Hindlimb muscle (tissue), 1 donor: ENCODE data around the gene RHOF. TPM values are rescaled to one million over a fixed set of nuclear protein-coding genes. Genes with fewer than 3 reads are reported as not detected.
"Not testable (repeated sequence)": the region's sequence is repeated elsewhere in the genome, so short reads cannot be mapped to it uniquely, and the experiment has no call there.

ENCODE experiments used
- DNase-seq: peaks from one replicate; pipeline ENCODE4 v3.0.0-alpha.2; 2013
- polyA plus RNA-seq: library from polyadenylated mRNA; unstranded; fragments of 120-200 nt; gene quantifications from one replicate; pipeline ENCODE4 v1.2.1, GENCODE V29; 2013; ENCODE audit not compliant: insufficient read length

Gene RHOF
- polyA plus RNA-seq, 1 donor, result 3.7 TPM

- DNase-seq, result no peak
Measured at GRCh38 chr12:121773011-121773777, 20.3 kb downstream of the RHOF start.

DNA sequence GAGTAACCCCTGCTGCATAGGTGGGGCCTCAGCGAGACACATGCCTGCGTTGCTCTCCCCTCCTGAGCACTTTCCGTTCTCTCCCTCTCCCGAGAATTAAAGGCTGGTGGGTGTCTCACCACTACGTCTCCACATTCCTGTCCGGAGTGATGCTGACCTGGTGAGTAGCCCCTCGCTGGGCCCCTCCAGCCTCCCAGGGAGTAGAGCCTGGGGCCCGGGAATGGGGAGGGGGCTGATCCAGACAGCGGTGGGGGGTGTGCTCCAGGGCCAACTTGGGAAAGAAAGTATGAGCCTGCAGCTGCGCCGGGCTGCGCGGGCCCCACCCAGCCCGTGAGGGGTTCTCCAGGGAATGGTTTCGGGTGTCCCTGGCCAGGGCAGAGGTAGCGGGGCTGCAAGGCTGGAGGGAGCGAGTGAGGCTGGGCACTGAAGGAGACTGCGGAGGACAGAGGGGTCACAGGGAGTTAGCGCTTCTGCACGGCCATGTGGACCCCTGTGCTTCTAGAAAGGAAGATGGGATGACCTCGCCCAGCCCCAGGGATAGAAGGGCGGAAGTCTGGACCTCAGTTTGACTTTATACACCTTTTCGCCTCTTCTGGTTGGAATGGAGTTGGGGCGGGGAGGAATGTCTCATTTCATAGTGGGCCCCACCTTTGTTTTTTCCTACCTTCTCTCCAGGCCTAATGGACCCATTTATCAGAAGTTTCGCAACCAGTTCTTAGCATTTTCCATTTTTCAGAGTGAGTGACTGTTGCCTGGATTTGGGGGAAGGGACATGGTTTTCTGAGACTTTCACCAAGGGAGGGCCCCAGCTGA, 22.5 kb downstream of the RHOF start:
- DNase-seq, result no peak

DNA sequence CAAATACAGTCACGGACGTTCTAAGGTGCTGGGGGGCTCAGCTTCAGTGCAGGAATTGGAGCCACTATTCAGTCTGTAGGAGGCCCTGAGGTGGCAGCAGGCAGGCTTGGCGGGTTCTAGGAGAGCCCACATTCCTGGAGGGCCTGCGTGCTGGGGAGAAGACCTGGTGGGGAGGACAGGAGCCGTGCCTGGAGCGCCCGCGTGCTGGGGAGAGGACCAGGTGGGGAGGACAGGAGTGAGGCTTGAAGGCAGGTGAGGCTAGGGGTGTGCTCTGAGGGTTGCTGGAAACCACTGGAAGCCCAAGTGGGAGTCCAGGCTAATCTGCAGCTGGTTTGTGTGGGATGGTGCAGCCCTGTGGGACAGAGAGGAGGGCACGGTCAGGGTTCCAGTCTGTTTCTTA, 23.1 kb downstream of the RHOF start:
- no peak for DNase-seq

DNA sequence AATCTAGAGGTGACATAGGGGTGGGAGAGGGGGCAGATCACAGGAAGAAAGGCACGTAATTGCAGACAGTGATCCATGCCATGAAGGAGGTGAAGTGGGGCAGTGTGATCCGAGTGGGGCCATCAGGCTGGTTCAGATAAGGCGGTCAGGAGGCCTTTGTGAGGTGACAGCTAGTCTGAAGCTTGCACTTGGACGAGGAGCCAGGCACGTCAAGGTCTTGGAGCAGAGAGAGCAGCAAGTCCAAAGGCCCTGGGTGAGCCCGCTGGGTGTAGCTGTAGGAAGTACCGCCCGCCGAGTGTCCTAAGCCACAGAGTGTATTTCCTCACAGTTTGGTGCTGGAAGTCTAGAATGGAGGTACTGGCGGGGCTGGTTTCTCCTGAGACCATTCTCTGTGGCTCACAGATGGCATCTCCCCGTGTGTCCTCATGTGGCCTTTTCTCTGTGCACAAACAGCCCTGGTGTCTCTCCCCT, 23.6 kb downstream of the RHOF start:
- DNase-seq, result no peak

DNA sequence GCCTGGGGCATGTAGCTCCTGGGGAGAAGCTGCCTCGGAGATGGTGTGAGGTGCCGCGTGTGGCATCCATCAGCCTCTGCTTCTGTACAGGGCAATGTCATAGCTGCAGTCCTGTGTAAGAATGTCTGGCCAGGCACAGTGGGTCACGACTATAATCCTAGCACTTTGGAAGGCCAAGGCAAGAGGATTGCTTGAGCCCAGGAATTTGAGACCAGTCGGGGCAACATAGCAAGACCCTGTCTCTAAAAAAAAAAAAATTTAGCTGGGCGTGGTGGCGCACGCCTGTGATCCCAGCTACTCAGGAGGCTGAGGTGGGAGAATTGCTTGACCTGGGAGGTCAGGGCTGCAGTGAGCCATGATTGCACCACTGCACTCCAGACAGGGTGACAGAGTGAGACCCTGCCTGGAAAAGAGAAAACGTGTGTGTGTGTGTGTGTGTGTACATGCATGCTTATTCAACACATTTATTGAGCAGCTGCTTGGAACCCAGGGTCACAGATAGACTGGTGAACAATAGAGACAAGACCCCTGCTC, 24.1 kb downstream of the RHOF start:
- DNase-seq, result no peak

- no peak for DNase-seq
Measured at GRCh38 chr12:121767525-121768016, 25.9 kb downstream of the RHOF start.

DNA sequence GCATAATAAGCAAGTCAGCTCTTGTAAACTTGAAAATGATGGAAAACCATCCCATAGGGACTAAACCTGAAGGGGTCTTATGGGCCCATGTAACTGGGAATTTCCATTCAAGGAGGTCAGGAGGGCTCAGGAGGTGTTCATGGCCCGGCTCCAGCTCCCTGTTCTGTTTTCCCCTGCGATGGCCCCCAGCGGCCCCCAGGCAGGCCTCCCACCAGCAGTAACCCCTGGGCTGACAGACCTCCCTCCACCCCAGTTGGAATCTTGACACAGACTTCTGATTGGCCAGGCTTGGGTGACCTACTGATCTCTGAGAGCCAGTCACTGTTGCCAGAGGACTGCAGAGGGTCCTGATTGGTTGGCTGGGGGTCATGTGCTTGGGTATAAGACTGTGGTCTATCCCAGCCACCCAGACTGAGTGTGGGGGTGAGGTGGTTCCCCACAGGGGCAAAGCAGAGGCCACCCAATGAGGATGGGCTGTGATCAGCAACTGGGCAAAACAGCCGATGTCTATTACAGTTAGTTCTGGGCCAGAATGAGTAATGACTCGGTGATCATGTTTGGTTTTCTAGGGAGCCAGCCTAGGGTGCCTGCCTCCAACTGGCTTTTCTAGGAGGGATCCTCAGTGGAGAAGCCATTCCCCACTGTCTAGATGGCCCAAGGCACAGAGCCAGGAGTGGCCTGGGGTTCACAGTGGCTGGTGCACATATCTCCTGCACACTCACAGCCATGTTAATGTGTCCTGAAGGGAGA, 27.0 kb downstream of the RHOF start:
- DNase-seq, result no peak

GRCh38 chr12:121765573-121765972, 27.9 kb downstream of the RHOF start:
- DNase-seq, result no peak

DNA sequence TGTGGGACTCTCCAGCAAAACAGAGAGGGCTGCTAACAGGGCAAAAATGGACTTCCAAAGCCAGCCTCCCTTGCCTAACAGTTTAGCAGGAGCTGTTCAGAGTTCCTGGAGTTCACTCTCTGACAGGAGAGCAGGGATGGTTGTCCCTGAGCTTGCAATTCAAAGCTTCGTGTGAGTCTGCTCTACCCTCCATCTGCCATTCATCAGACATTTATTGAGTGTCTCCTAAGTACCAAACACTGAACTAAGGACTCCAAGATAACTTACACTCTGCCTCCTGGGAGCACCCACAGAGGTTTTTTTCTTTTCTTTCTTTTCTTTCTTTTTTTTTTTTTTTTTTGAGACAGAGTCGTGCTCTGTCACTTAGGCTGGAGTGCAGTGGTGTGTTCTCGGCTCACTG, 28.7 kb downstream of the RHOF start:
- DNase-seq, result no peak

- peak; percentile 59 for DNase-seq
Measured at GRCh38 chr12:121762269-121762668, 31.2 kb downstream of the RHOF start.

- not testable (repeated sequence) for DNase-seq
Measured at GRCh38 chr12:121758536-121758935, 35.0 kb downstream of the RHOF start.

DNA sequence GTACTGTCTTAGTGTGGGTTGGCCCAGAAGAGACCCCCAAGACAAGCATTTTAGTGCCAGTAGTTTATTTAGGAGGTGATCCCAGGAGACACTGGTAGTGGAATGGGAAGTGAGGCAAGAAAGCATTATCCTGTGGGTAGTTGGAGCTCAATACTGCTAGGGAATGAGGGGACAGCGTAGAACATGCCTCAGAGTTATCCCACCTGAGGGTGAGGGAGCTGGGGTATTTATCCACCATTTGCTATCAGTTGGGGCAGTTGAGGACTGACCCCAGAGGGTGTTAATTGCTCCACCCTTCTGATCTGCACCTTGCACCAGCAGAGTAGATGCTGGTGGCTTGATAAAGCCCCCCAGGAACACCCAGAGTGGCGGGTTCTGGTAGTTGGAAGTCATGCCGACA, 37.9 kb downstream of the RHOF start:
- DNase-seq, result no peak

DNA sequence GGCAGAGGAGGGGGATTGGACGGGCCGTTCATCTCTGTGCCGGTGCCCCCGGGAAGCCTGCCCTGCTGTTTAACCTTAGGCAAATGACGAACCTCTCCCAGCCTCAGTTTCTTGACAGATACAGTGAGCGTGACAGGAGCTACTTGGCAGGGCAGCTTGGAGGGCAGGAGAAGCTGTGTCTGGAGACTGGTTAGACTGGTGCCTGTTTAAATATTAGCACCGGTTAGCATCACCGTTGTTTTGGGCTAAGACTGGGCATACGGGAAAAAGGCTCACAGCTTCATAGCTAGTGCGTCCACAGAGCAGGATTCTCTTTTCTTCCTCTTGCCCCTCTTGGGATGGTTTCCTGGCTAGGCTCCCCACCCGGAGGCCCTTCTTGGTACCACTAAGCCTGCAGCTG, 38.7 kb downstream of the RHOF start:
- DNase-seq, result no peak

DNA sequence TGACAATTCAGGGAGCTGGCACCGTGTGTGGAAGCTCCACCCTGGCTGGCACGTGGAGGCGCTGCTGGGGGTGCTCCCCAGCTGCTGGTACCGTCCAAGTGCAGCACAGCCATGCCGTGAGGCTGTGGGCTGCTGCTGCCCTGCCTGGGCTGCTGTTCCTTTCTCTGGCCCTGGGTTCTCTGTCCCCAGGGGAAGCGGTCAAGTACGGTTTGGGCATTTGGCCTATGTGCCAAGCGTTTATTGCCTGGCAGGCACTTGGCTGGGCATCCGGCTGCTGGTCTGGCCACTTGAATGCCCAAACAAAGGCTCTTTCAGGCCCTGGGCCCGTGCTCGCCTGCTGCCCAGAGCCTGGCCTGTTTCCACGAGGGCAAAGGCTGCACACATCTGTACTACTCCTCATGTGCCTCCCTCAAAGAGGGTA, 39.6 kb downstream of the RHOF start:
- no peak for DNase-seq

DNA sequence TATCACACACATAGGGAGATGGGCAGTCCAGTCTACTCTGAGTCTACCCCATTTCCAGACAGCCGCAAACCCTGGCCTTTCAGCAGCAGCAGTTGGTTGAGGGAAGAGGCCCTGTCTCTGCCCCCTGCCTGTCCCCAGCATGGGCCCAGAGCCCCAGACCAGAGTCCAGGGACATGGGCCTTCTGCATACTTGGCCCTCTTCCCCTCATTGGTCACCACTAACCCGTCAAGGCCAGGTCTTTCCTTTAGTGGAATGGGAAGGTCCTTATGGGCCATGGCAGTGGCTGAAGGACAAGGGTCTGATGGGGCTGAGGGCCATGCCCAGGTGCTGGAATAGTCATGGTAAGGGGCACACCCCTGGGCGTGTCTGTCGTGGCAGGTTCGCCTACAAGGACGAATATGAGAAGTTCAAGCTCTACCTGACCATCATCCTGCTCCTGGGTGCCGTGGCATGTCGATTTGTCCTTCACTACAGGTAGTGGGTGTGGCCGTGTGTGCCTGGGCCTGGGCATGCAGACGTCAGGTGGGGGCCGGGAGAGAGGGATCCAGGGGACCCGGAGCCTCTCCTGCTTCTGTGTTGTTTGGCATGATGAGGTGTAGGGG, 41.6 kb downstream of the RHOF start:
- DNase-seq, result no peak

DNA sequence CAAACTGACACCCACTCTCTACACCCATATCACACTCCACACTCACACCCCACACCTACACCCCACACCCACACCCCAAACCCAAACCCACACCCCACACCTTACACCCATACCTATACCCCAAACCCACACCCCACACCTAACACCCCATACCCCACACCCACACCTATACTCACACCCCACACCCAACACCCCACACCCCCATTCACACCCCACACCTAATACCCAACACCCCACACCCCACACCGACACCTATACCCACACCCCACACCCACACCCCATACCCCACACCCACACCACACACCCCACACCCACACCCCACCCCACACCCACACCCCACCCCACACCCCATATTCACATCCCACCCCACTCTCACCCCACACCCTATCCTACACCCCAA, 42.5 kb downstream of the RHOF start:
- no peak for DNase-seq

DNA sequence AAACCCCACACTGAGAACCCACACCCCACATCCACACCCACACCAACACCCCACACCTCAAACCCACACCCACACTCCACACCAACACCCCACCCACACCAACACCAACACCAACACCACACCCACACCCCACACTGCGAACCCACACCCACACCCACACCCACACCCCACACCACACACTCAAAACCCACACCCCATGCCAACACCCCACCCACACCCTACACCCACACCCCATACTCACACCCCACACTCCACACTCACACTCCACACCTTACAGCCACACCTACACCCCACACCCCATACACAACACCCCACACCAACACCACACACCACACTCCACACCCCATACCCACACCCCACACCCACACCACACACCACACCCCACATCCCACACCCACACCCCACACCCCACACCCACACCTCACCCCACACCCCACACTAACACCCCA, 43.0 kb downstream of the RHOF start:
- no peak for DNase-seq

GRCh38 chr12:121749267-121749666, 44.2 kb downstream of the RHOF start:
- no peak for DNase-seq

GRCh38 chr12:121748571-121749265, 44.8 kb downstream of the RHOF start:
- DNase-seq, result no peak

- DNase-seq, result no peak
Measured at GRCh38 chr12:121748218-121748570, 45.3 kb downstream of the RHOF start.

GRCh38 chr12:121745545-121745944, 47.9 kb downstream of the RHOF start:
- not testable (repeated sequence) for DNase-seq

GRCh38 chr12:121741743-121742142, 51.7 kb downstream of the RHOF start:
- DNase-seq, result no peak
